Measurements from ENCODE around the gene TSPOAP1. TPM values are rescaled to one million over a fixed set of nuclear protein-coding genes. Genes with fewer than 3 reads are reported as not detected.

The TSPOAP1 gene
- total and polyA plus RNA-seq, 2 experiments from 2014 or later: 15.4 to 19.0 TPM

DNA sequence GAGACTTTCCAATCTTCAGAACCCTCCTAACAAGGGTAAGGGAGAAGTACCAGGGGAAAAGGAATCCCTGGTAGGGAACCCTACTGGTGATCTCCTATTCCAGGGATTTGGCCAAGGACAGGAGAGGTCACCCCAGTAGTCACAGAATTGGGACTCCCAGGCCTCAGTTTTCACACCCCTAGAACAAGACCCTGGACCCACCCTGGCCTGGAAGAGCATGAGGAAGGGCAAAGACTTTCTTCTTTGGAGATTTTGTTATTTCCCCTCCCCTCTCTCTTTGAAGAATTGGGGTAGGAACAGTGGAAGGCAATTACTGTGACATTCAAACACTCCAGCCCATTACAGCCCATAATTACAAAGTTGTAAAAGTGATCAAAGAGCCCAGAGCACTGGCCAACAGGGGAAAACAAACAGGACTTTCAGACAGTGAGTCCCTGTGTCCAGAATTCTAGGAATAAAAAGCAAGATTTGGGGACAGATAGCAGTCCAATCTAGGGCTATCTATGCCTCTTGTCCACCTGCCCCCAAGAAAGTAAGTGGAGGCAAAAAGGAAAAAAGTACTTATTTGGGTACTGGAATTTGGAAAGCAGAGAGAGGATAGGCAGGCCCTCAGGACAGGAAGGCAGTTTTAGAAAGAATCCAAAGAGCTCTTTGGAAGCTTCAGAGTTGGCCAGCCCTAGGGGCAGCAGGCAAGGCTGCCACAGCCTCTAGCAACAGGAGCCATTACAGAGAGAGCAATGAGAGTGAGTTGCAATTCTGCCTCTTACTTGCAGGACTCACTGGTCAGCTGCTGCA, 36.8 kb upstream of the TSPOAP1 start:
- DNase-seq (ENCODE audit: low spot score): no peak
- Histone ChIP-seq H3K4me1 (ENCODE audit: insufficient read depth) (peaks cover 53% of the 10 kb centered on the region), H2AFZ (no peak overlapping the region), H3K9me3 (ENCODE audit: low read depth) (no peaks in the 10 kb centered on the region), H3K27me3 (no peaks in the 10 kb centered on the region), H3K4me3 (no peak overlapping the region), H3K36me3 (replicated peaks; ENCODE audit: insufficient read depth, low read depth) (no peaks in the 10 kb centered on the region), H3K27ac (peak overlapping the region; percentile 95), H3K4me2 (peak overlapping the region; percentile 52), H4K20me1 (ENCODE audit: insufficient read depth, poor library complexity, severe bottlenecking) (no peaks in the 10 kb centered on the region), H3K79me2 (peaks cover 34% of the 10 kb centered on the region), H3K9me2 (replicated peaks; ENCODE audit: insufficient read depth) (no peaks in the 10 kb centered on the region)
- no peak for TF ChIP-seq EZH2phosphoT487 (IDR thresholded peaks at IDR 0.05; ENCODE audit: low read depth, severe bottlenecking, unreplicated experiment)
- TF ChIP-seq, protein P1, sequence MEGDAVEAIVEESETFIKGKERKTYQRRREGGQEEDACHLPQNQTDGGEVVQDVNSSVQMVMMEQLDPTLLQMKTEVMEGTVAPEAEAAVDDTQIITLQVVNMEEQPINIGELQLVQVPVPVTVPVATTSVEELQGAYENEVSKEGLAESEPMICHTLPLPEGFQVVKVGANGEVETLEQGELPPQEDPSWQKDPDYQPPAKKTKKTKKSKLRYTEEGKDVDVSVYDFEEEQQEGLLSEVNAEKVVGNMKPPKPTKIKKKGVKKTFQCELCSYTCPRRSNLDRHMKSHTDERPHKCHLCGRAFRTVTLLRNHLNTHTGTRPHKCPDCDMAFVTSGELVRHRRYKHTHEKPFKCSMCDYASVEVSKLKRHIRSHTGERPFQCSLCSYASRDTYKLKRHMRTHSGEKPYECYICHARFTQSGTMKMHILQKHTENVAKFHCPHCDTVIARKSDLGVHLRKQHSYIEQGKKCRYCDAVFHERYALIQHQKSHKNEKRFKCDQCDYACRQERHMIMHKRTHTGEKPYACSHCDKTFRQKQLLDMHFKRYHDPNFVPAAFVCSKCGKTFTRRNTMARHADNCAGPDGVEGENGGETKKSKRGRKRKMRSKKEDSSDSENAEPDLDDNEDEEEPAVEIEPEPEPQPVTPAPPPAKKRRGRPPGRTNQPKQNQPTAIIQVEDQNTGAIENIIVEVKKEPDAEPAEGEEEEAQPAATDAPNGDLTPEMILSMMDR (IDR thresholded peaks at IDR 0.05; ENCODE audit: poor library complexity): no peak
- no peak for TF ChIP-seq EZH2 (IDR thresholded peaks at IDR 0.05; ENCODE audit: borderline replicate concordance)

DNA sequence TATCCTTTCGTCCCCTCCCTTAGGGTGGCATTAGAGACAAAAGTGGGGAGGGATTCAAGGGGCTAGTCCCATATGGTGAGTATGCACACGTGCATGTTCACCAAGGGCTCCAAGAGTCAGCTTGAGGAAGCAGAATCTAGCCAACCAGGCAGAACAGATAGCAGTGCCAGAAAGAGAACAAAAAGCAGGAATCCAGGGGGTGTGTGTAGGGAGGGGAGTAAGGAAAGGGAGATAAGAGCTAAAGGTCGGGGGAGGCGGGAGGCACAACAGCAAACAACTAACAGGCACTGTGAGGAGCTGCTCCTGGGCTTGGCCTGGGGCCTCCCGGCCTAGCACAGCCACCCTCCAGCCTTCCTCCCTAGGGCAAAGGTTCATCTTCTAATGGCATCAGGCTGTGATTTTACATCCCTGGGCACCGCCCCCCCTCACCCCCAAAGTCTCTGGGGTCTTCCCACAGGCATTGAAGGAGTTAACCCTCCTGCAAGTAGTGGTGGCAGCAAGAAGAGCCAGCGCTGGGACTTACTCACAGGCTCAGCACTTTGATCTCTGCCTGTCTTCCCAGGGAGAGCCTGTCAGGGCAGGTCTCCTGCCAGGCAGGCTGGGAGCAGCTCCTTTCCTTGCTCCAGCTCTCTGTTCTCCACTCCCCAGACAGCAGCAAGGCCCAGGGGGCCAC, 35.8 kb upstream of the TSPOAP1 start:
- peak; percentile 72 for DNase-seq (ENCODE audit: low spot score)
- Histone ChIP-seq H3K79me2 (peaks cover 32% of the 10 kb centered on the region), H3K4me3 (no peak overlapping the region), H4K20me1 (ENCODE audit: insufficient read depth, poor library complexity, severe bottlenecking) (no peaks in the 10 kb centered on the region), H3K4me2 (peak overlapping the region; percentile 52), H3K4me1 (ENCODE audit: insufficient read depth) (peaks cover 48% of the 10 kb centered on the region), H3K9me3 (ENCODE audit: low read depth) (no peaks in the 10 kb centered on the region), H2AFZ (no peak overlapping the region), H3K36me3 (replicated peaks; ENCODE audit: insufficient read depth, low read depth) (no peaks in the 10 kb centered on the region), H3K27ac (peak overlapping the region; percentile 95), H3K9me2 (replicated peaks; ENCODE audit: insufficient read depth) (no peaks in the 10 kb centered on the region), H3K27me3 (no peaks in the 10 kb centered on the region)
- TF ChIP-seq EZH2 (IDR thresholded peaks at IDR 0.05; ENCODE audit: borderline replicate concordance) (no peak), EZH2phosphoT487 (IDR thresholded peaks at IDR 0.05; ENCODE audit: low read depth, severe bottlenecking, unreplicated experiment) (no peak)
- TF ChIP-seq, protein P1 (IDR thresholded peaks at IDR 0.05; ENCODE audit: poor library complexity): no peak
- 31% methylated on average over 7 of the region's 7 CpGs for WGBS (ENCODE audit: low lambda C conversion rate, missing lambda C conversion rate)

DNA sequence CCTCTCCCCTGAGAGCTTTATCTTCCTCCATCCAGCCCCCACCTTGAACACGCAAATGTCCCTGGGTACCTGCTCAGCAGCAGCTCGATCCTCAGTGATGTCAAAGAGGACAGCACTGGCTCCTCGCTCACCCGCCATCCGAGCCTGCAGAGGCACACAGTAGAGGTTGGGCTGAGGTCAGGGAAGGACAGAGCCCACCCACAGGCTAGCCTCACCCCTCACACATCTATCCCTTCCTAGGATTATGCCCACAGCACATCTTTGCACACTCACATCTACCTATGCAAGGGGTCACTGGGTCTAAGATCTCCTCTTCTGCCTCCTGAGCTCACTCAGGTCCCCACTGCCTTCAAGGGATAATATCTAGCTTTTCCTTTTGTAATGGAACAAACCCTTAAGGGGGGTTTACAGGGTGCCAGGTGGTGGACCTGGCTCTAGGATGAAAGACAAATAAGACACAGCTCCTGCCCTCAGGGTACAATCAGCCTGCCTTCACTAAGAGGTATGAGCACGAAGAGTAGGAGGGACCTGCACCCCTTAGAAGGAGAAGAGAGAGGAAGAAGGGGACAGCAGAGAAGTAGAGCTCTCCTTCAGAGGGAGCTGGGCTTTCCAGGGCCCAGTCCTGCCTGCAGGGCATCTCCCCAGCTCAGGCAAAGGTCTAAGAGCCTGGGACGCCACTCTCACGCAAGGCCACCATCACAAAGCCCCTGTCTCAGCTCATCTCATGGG, 35.0 kb upstream of the TSPOAP1 start:
- Histone ChIP-seq H2AFZ (no peak overlapping the region), H3K27ac (peak overlapping the region; percentile 95), H3K27me3 (no peaks in the 10 kb centered on the region), H3K36me3 (replicated peaks; ENCODE audit: insufficient read depth, low read depth) (no peaks in the 10 kb centered on the region), H4K20me1 (ENCODE audit: insufficient read depth, poor library complexity, severe bottlenecking) (no peaks in the 10 kb centered on the region), H3K79me2 (peaks cover 32% of the 10 kb centered on the region), H3K9me3 (ENCODE audit: low read depth) (no peaks in the 10 kb centered on the region), H3K9me2 (replicated peaks; ENCODE audit: insufficient read depth) (no peaks in the 10 kb centered on the region), H3K4me1 (ENCODE audit: insufficient read depth) (peaks cover 41% of the 10 kb centered on the region), H3K4me3 (no peak overlapping the region), H3K4me2 (peak overlapping the region; percentile 52)
- 76% methylated on average over 8 of the region's 8 CpGs for WGBS (ENCODE audit: low lambda C conversion rate, missing lambda C conversion rate)
- no peak for TF ChIP-seq EZH2 (IDR thresholded peaks at IDR 0.05; ENCODE audit: borderline replicate concordance)
- TF ChIP-seq, protein P1 (IDR thresholded peaks at IDR 0.05; ENCODE audit: poor library complexity): no peak
- no peak for TF ChIP-seq EZH2phosphoT487 (IDR thresholded peaks at IDR 0.05; ENCODE audit: low read depth, severe bottlenecking, unreplicated experiment)
- DNase-seq (ENCODE audit: low spot score): no peak

Data from hepatocyte (in vitro differentiated cells).